Cerebellar nuclear complex (tissue), 1 donor: ENCODE results near the gene SMIM35.

ENCODE experiments used
- DNase-seq, 2 experiments: peaks; one replicate each; lab custom pipeline; 2025; lab: John Stamatoyannopoulos, UW

The SMIM35 gene

GRCh38 chr11:118002541-118003423 lies 84.0 kb downstream of the SMIM35 start:
- no peak for DNase-seq

DNA sequence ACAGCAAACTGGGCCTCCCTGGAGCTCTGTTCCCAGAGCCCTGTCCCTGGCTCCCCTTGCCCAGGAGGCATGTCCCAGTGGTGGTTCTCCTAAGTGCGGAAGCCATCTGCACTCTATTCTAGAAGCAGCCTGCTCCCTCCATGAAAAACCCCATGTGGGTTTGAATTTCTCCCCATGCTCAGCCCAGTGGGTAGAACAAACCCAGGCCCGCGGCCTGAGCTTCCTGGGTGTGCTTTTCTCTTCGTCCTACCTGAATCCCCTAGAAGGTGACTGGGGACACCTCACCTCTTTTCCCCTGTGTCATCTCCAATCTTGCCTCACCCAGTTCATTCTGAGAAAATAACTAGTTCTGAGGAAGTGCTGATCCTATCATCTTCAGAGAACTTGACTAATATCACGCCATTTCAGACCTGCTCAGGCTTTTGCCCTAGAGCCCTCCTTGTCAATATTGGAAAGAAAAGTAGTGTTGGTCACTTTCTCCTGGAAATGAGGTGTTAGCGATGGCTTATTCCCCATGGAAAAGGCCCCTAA lies 84.7 kb downstream of the SMIM35 start:
- no peak for DNase-seq

GRCh38 chr11:118001494-118001971 lies 85.2 kb downstream of the SMIM35 start:
- DNase-seq, result no peak

GRCh38 chr11:118000850-118001228 lies 85.9 kb downstream of the SMIM35 start:
- DNase-seq, result no peak

DNA sequence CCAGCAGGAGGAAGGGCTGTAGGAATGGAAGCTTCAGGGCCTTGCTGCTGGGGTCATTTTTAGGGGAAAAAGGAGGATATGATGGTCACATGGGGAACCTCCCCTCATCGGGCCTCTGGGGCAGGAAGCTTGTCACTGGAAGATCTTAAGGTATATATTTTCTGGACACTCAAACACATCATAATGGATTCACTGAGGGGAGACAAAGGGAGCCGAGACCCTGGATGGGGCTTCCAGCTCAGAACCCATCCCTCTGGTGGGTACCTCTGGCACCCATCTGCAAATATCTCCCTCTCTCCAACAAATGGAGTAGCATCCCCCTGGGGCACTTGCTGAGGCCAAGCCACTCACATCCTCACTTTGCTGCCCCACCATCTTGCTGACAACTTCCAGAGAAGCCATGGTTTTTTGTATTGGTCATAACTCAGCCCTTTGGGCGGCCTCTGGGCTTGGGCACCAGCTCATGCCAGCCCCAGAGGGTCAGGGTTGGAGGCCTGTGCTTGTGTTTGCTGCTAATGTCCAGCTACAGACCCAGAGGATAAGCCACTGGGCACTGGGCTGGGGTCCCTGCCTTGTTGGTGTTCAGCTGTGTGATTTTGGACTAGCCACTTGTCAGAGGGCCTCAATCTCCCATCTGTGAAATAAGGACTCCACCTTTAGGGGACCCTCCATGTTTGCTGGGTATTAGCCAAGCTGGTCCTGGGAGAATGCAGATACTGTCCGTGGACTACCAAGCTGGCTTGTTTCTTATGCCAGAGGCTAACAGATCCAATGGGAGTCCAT lies 86.5 kb downstream of the SMIM35 start:
- no peak for DNase-seq

DNA sequence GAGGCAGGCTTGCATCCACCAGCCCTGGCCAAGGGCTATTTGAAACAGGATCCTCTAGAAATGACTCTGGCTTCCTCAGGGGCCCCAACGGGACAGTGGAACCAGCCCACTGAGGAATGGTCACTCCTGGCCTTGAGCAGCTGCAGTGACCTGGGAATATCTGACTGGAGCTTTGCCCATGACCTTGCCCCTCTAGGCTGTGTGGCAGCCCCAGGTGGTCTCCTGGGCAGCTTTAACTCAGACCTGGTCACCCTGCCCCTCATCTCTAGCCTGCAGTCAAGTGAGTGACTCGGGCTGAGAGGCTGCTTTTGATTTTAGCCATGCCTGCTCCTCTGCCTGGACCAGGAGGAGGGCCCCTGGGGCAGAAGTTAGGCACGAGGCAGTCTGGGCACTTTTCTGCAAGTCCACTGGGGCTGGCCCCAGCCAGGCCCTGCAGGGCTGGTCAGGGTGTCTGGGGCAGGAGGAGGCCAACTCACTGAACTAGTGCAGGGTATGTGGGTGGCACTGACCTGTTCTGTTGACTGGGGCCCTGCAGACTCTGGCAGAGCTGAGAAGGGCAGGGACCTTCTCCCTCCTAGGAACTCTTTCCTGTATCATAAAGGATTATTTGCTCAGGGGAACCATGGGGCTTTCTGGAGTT lies 87.3 kb downstream of the SMIM35 start:
- no peak for DNase-seq

DNA sequence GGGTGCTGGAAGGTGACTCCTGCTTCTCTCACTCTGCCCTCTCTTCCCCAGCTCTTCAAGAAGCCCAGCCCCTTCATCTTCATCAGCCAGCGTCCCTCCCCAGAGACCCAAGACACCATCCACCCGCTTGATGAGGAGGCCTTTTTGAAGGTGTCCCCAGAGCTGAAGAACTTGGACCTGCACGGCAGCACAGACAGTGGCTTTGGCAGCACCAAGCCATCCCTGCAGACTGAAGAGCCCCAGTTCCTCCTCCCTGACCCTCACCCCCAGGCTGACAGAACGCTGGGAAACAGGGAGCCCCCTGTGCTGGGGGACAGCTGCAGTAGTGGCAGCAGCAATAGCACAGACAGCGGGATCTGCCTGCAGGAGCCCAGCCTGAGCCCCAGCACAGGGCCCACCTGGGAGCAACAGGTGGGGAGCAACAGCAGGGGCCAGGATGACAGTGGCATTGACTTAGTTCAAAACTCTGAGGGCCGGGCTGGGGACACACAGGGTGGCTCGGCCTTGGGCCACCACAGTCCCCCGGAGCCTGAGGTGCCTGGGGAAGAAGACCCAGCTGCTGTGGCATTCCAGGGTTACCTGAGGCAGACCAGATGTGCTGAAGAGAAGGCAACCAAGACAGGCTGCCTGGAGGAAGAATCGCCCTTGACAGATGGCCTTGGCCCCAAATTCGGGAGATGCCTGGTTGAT lies 88.0 kb downstream of the SMIM35 start:
- DNase-seq, result no peak

- DNase-seq, result no peak
These were observed 88.8 kb downstream of the SMIM35 start for GRCh38 chr11:117997823-117998579.

DNA sequence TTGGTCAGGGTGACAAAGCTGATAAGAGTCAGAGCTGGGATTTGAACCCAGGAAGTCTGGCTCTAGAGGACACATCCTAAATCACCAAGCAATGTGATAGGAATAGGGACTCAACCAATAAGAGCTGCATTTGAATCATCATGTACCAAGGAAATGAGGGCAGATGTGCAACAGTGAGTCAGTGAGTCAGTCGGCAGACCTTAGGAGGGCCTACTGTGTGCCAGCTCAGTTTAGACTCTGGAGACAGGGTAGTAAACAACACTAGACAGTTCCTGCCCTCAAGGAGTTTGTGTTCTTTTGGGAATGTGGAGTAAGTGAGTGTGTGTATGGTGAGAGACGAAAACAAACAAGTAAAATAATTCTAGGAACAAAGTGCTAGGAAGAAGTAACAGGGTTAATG lies 89.4 kb downstream of the SMIM35 start:
- no peak for DNase-seq

- no peak for DNase-seq
These were observed 90.7 kb downstream of the SMIM35 start for GRCh38 chr11:117996058-117996457.

GRCh38 chr11:117995472-117995871 lies 91.3 kb downstream of the SMIM35 start:
- DNase-seq, result no peak

DNA sequence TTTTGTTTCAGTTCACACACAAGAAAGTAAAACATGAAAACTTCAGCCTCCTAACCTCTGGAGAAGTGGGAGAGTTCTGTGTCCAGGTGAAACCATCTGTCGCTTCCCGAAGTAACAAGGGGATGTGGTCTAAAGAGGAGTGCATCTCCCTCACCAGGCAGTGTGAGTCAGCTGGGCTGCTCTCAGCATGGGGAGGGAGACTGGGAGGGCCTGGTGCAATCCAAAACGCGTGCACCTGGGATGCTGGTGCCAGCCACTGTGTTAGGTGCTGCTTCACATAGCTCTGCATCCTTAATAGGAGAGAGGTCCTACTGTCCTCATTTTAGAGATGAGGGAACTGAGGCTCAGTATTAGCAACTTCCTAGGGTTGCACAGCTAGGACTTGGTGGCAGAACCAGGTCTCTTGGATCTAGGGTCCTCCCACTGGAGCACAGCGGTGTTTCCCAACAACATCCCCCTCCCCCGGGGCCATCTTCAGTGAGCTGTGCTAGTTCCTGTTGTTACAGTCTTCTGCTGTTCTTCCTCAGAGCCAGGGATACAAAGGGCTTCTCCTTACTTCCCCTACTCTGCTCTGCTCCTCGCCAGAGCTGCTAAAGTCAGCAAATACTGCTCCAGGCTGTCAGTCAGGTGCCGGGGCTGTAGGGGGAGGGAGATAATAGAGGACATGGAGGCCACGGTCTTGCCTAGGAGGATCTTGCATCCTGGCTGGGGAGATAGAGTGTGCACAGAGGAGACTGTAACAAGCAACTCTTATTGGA lies 92.6 kb downstream of the SMIM35 start:
- no peak for DNase-seq

DNA sequence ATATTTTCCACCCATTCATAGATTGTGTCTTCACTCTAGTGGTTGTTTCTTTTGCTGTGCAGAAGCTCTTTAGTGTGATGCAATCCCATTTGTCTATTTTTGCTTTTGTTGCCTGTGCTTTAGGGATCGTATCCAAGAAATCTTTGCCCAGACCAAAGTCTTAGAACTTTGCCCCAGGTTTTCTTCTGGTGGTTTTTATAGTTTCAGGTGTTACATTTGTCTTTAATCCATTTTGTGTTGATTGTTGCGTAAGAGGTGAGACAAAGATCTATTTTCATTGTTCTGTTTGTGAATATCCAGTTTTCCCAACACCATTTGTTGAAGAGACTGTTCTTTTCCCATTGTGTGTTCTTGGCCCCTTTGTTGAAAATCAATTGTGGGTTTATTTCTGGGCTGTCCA lies 94.1 kb downstream of the SMIM35 start:
- no peak for DNase-seq

DNA sequence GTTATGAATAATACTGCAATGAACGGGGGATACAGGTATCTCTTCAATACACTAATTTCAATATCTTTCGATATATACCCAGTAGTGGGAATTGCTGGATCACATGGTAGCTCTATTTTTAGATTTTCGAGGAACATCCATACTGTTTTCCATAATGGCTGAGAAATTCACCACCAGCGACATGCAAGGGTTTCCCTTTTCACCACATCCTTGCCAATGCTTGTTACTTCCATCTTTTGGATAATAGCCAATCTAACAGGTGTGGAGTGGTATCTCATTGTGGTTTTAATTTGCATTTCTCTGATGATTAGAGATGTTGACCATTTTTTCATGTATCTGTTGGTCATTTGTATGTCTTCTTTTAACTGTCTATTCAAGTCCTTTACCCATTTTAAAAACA lies 94.6 kb downstream of the SMIM35 start:
- DNase-seq, result no peak

DNA sequence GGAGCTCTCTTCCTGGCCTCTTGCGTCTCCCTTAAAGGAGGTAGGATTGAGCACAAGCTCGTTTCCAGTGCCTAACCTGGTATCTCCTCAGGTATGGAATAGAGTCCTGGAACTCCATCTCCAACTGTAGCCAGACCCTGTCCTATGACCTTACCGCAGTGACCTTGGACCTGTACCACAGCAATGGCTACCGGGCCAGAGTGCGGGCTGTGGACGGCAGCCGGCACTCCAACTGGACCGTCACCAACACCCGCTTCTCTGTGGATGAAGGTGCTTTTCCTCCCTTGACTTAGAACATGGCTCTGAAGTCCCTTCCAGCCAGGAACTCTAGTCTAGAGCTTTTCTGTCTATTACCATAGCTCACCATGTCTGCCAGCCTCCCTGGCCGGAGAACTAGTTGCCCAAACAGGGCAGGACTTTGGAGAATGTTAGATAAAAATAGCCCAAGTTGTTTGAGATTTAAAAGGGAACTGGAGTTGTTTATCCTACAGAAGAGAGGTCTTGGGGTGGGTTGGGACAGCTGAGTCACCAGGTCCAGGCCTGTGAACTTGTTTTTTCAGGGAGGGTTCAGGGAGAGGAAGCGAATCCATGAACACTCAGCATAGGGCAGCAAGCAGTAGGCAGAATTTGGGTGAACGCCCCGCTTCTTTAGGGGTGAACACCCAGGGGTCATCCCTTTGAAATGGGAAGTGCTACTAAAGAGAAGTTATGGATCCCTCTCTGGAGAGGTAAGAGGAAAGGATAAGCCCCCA lies 97.2 kb downstream of the SMIM35 start:
- no peak for DNase-seq

GRCh38 chr11:117986981-117987574 lies 99.7 kb downstream of the SMIM35 start:
- no peak for DNase-seq

DNA sequence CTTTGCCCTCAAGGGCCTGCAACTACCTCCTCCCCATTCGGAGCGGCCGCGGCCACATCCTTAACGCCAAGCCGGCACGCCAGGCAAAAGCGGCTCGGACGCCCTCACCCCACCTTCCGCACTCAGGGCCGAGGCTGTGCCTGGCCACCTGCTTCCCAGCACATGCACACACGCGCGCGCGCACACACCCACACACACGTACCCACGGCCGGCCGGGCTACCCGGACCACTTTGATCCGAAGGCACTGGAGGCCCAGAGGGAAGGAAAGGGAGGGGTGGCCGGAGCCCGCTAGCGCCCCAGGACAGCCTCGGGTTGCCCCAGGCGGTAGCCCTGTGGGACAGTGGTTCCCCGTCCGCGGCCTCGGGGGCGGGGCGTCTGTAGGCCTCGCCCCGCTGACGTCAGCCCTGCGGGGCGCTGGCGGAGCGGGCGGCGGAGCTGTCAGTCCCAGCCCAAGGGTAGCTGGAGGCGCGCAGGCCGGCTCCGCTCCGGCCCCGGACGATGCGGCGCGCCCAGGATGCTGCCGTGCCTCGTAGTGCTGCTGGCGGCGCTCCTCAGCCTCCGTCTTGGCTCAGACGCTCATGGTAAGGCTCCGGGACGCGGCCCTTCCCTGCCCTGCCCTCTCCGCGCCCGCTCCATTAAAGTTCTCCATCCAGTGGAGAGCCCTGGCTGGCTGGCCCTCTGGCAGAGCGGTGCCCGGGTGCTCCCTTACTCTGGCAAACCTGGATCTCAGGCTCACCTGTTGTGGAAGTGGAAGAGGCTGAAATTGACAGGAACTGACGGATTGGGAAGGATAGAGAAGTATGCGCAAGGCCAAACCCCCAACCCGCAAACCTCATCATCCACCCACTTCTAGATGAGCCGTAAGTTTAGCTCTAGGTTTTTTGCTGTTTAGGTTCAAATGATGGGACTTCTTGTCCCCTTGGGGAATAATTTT lies 100.5 kb downstream of the SMIM35 start, which contains the start of gene IL10RA:
Gene IL10RA (plus strand): TSS at position 442 of the 935 bp plus-strand sequence. CDS start 74 bp downstream, at position 516.
- no peak for DNase-seq

DNA sequence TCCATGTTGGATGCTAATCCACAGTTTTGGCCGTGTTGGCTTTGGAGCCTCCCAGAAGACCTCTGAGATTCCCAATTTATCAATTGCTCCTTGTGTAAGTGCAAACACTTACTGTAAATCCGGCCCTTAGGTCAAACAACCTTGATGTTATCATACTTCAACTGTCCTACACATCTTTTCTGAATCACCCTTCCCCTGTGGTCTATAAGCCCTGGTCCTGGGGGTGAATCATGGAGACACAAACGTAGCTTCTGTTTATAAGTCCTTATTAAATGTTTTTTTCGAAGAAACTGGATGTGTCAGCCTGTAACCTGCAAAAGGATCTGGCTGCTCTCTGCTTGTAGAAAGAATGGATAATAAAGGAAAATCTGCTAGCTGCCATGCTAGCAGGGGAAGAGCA lies 102.3 kb downstream of the SMIM35 start:
- no peak for DNase-seq
